K562 (cell line): ENCODE results near the gene FBXO9. TPM values are rescaled to one million over a fixed set of nuclear protein-coding genes. Genes with fewer than 3 reads are reported as not detected.

Experiments
- ATAC-seq: fragments of 200-7000 bp; cut with Tn5 transposase; 3 replicates; pipeline ENCODE4 v1.9.1; 2020; ENCODE audit warnings: moderate library complexity
- BruUV-seq: library from RNA; stranded (reverse); fragments of 400-500 nt; replicated peaks from 2 replicates; lab custom pipeline; 2021; lab: Mats Ljungman, UMichigan
- CTCF ChIA-PET: fragments of 300-600 bp; formaldehyde crosslinking; extraction: SDS; loops from one replicate; lab custom pipeline; 2021; ENCODE audit warnings: low intra/inter-chr PET ratio; lab: Yijun Ruan, JAX
- POLR2A ChIA-PET: fragments of 300-600, 350-650 bp; sonication (Branson Sonifier 250); formaldehyde crosslinking; extraction: SDS; loops from one replicate; lab custom pipeline; 2021; ENCODE audit warnings: antibody characterized with exemption, inconsistent platforms; lab: Yijun Ruan, JAX
- DNase-seq, 4 experiments: peaks; one replicate each; pipeline versions ENCODE4 v3.0.0 to v3.0.0-alpha.2; 2011 to 2018; ENCODE audit warnings: low spot score in 3 of 4, mixed read lengths in 3 of 4; ENCODE audit errors: extremely low read depth in 1 of 4
- FAIRE-seq: peaks from 2 replicates; lab custom pipeline; 2011; peaks lifted over from hg19 to GRCh38; lab: Jason Lieb, UNC
- H2AFZ ChIP-seq: 2 replicates; pipeline ENCODE4 v1.6.0; 2011; ENCODE audit warnings: low read depth, low read length, control low read depth, inconsistent platforms
- H3K27ac ChIP-seq: fragments of 200-600 bp; 3 replicates; pipeline ENCODE4 v1.8.0; 2011; ENCODE audit warnings: low read depth, mild to moderate bottlenecking, control low read depth, inconsistent platforms, low read length, moderate library complexity, mixed read lengths; ENCODE audit errors: extremely low read depth
- H3K27me3 ChIP-seq, 2 experiments: fragments of 300-600 bp in 1 of 2; 2 replicates in 1 of 2; 3 replicates in 1 of 2; pipeline versions ENCODE4 v1.6.0 to v1.8.0; 2011; ENCODE audit warnings: inconsistent platforms in 2 of 2, low read length in 2 of 2, mild to moderate bottlenecking in 1 of 2, mixed read lengths in 1 of 2, moderate library complexity in 1 of 2; ENCODE audit not compliant: control insufficient read depth in 2 of 2, insufficient read depth in 2 of 2
- H3K36me3 ChIP-seq: fragments of 300-600 bp; 3 replicates; pipeline ENCODE4 v1.8.0; 2011; ENCODE audit warnings: mild to moderate bottlenecking, low read length, inconsistent platforms; ENCODE audit not compliant: control insufficient read depth, insufficient read depth
- H3K4me1 ChIP-seq, 2 experiments: fragments of 200-600 bp in 1 of 2; replicated peaks in 1 of 2; 2 replicates in 1 of 2; 3 replicates in 1 of 2; pipeline versions ENCODE4 v1.5.1 to v1.8.0; 2011; ENCODE audit warnings: inconsistent platforms in 2 of 2, low read length in 2 of 2, mild to moderate bottlenecking in 1 of 2, mixed read lengths in 1 of 2, moderate library complexity in 1 of 2; ENCODE audit not compliant: control insufficient read depth in 2 of 2, insufficient read depth in 2 of 2
- H3K4me2 ChIP-seq: 2 replicates; pipeline ENCODE4 v1.6.1; 2011; ENCODE audit warnings: low read length, control low read depth, inconsistent platforms, mixed read lengths; ENCODE audit not compliant: insufficient read depth
- H3K4me3 ChIP-seq: fragments of 200-600 bp; sonication (generic), shearing (Covaris generic); 2 replicates; pipeline ENCODE4 v1.5.1; 2016; ENCODE audit warnings: control low read depth, inconsistent platforms
- H3K79me2 ChIP-seq: fragments of 200-600 bp; 3 replicates; pipeline ENCODE4 v1.8.0; 2011; ENCODE audit warnings: low read length, inconsistent platforms; ENCODE audit not compliant: control insufficient read depth, insufficient read depth
- H3K9ac ChIP-seq, 2 experiments: 2 replicates each; pipeline versions ENCODE4 v1.6.0 to v1.6.1; 2011; ENCODE audit warnings: low read depth in 2 of 2, low read length in 2 of 2, control low read depth in 1 of 2, inconsistent platforms in 1 of 2, mild to moderate bottlenecking in 1 of 2, mixed read lengths in 1 of 2; ENCODE audit not compliant: insufficient read depth in 1 of 2
- H3K9me1 ChIP-seq: one replicate; pipeline ENCODE4 v1.6.0; 2011; ENCODE audit warnings: inconsistent platforms, mild to moderate bottlenecking, low read length, moderate library complexity; ENCODE audit not compliant: control insufficient read depth, insufficient read depth
- H3K9me3 ChIP-seq: replicated peaks from 2 replicates; pipeline ENCODE4 v1.5.1; 2011; ENCODE audit warnings: low read depth, low read length, inconsistent platforms; ENCODE audit not compliant: control insufficient read depth, insufficient read depth
- H4K20me1 ChIP-seq: replicated peaks from 2 replicates; pipeline ENCODE4 v1.6.1; 2011; ENCODE audit warnings: low read length, inconsistent platforms, mixed read lengths; ENCODE audit not compliant: control insufficient read depth, insufficient read depth
- CHCHD3 ChIP-seq: fragments of 250-450 bp; sonication (Bioruptor Pico); IDR thresholded peaks from 2 replicates; pipeline ENCODE4 v2.1.2; 2022; ENCODE audit warnings: mild to moderate bottlenecking
- DPF2 ChIP-seq: fragments of 450-650 bp; IDR thresholded peaks from 2 replicates; pipeline ENCODE4 v1.6.1; 2016
- EHMT2 ChIP-seq: fragments of 450-650 bp; IDR thresholded peaks from 2 replicates; pipeline ENCODE4 v1.6.1; 2018; ENCODE audit warnings: antibody characterized with exemption
- HOXB6 ChIP-seq: fragments of 250-450 bp; sonication (Bioruptor Pico); IDR thresholded peaks from 2 replicates; pipeline ENCODE4 v1.5.1; 2022; ENCODE audit warnings: mild to moderate bottlenecking, borderline replicate concordance
- L3MBTL2 ChIP-seq: fragments of 450-650 bp; IDR thresholded peaks from 2 replicates; pipeline ENCODE4 v1.6.1; 2016; ENCODE audit warnings: mild to moderate bottlenecking, moderate library complexity
- NFRKB ChIP-seq: fragments of 450-650 bp; IDR thresholded peaks from 2 replicates; pipeline ENCODE4 v1.6.1; 2016; ENCODE audit warnings: low read depth
- NFXL1 ChIP-seq: fragments of 450-650 bp; formaldehyde crosslinking; IDR thresholded peaks from 2 replicates; pipeline ENCODE4 v1.4.0; 2021; ENCODE audit warnings: mild to moderate bottlenecking
- PRMT5 ChIP-seq: sonication (generic); formaldehyde crosslinking; IDR thresholded peaks from 2 replicates; pipeline ENCODE4 v1.5.0; 2020; ENCODE audit warnings: missing genetic modification reagents
- RAD51 ChIP-seq: fragments of 450-650 bp; IDR thresholded peaks from 2 replicates; pipeline ENCODE4 v1.7.1; 2016; ENCODE audit warnings: low read depth, mild to moderate bottlenecking, borderline replicate concordance
- SAFB2 ChIP-seq: fragments of 200-400 bp; formaldehyde crosslinking; IDR thresholded peaks from 2 replicates; pipeline ENCODE4 v1.6.1; 2018; ENCODE audit warnings: borderline replicate concordance, low read length, low read depth, moderate library complexity; ENCODE audit not compliant: severe bottlenecking
- XRCC3 ChIP-seq: fragments of 450-650 bp; IDR thresholded peaks from 2 replicates; pipeline ENCODE4 v1.6.1; 2017; ENCODE audit warnings: mild to moderate bottlenecking, moderate library complexity
- ZBTB26 ChIP-seq: fragments of 450-650 bp; formaldehyde crosslinking; IDR thresholded peaks from 2 replicates; pipeline ENCODE4 v1.4.0; 2022; ENCODE audit warnings: missing genetic modification characterization
- ZFPM2 ChIP-seq: fragments of 250-450 bp; sonication (Bioruptor Pico); IDR thresholded peaks from 2 replicates; pipeline ENCODE4 v1.5.1; 2022; ENCODE audit warnings: mild to moderate bottlenecking
- ZNF146 ChIP-seq: IDR thresholded peaks from one replicate; pipeline ENCODE4 v1.6.1; 2018; ENCODE audit warnings: missing compliant biosample characterization; ENCODE audit not compliant: unreplicated experiment
- WGBS: fragments of 100-300 bp; shearing (Covaris generic); methylation state at CpG from one replicate; pipeline ENCODE4 v1.1.6; 2016; ENCODE audit warnings: low coverage, mixed read lengths; ENCODE audit not compliant: insufficient coverage; ENCODE audit errors: missing lambda C conversion rate; 5-methylcytosine and 5-hydroxymethylcytosine counted together
- in situ Hi-C: fragments of 300-500 bp; cut with MboI; formaldehyde crosslinking; loops from 4 replicates; pipeline ENCODE4 v1.15.0; 2018; ENCODE audit warnings: inconsistent platforms, mixed read lengths
- intact Hi-C: fragments of 100-400 bp; cut with micrococcal nuclease; formaldehyde crosslinking; loops from 2 replicates; pipeline ENCODE4 v1.14.2; 2022
- polyA plus RNA-seq, 8 experiments: library from polyadenylated mRNA; depleted of rRNA in 4 of 8; stranded (reverse) in 5 of 8; unstranded in 3 of 8; fragments of >200 nt; fragmentation: Nextera tagmentation in 2 of 8; fragmentation: Illumina TruSeq in 1 of 8; extraction: Ambion mirVana in 2 of 8; extraction: Trizol in 1 of 8; gene quantifications; 2 replicates each; pipeline versions ENCODE4 v1.2.1 to v1.2.3, GENCODE V29; 2011 to 2014; ENCODE audit warnings: inconsistent platforms in 1 of 8, missing spikeins in 1 of 8
- total RNA-seq, 7 experiments: library from RNA; depleted of rRNA in 6 of 7; stranded (reverse); fragments of >200 nt in 6 of 7; fragmentation: Illumina TruSeq in 2 of 7; extraction: Trizol in 2 of 7; gene quantifications; 2 replicates each; pipeline versions ENCODE4 v1.2.1 to v1.2.3, GENCODE V29; 2011 to 2021; ENCODE audit warnings: low replicate concordance in 1 of 7
- TF ChIP-seq, protein P1 (sequence below): fragments of 450-650 bp; formaldehyde crosslinking; IDR thresholded peaks from 2 replicates; pipeline ENCODE4 v1.4.0; 2022; ENCODE audit warnings: mild to moderate bottlenecking, moderate library complexity

FBXO9 gene
- total and polyA plus RNA-seq, 9 of the 15 experiments (the other 6 are each of a cell fraction or from before 2014, with no cell fraction given): 10.1 to 85.3 (median 51.4) TPM

DNA sequence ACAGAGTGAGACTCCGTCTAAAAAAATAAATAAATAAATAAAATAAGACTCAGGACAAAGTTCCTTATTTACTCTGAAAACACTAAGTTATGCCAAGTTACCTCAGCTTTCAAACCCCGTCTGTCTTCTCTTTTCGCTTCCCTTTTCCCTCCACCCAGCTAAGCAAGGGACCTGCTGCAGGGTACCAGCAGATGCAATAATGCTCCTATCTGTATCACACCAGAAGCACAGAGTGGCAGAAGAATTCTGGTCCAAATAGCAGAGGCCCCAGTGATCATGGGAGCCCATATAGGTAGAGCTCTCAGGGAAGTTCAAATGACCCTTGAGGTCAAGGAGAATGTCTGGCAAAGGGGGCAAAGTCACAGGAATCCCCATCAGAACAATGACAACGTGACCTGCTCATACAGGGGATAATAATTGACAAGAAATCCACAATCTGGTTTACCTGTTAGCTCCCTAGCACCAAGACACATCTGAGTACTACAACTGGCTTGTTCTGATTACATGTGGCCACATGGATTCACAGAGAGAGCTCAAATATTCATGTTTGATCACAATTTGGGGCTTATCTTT is 74.7 kb downstream of the FBXO9 start:
- no peak overlapping the region for H3K9ac ChIP-seq
- ATAC-seq: no peak
- no peaks in the 10 kb centered on the region for H3K36me3 ChIP-seq
- peaks cover 0 to 9% of the 10 kb centered on the region in 2 experiments; a peak in 2 of 5 replicates for H3K27me3 ChIP-seq
- no peaks in the 10 kb centered on the region for H3K9me3 ChIP-seq
- CTCF ChIA-PET: no interaction called here
- FAIRE-seq: no peak
- no peaks in the 10 kb centered on the region for H3K79me2 ChIP-seq
- in situ Hi-C loops (no loop called here), intact Hi-C loops (no loop called here)
- H3K9me1 ChIP-seq: no peaks in the 10 kb centered on the region
- WGBS: 1% methylated on average over 4 of the region's 4 CpGs
- no peak overlapping the region for H2AFZ ChIP-seq
- POLR2A ChIA-PET: interaction anchor here (0.7 kb wide), 1 partner anchor 15 kb away, joined by 3 read pairs; no protein-coding TSS in a partner anchor
- H4K20me1 ChIP-seq: no peaks in the 10 kb centered on the region
- H3K4me1 ChIP-seq: no peaks in the 10 kb centered on the region; a peak in 1 of 5 replicates
- no peak for DNase-seq
- H3K4me2 ChIP-seq: no peak overlapping the region
- H3K4me3 ChIP-seq: no peak overlapping the region
- H3K27ac ChIP-seq: no peak overlapping the region
- no TSS peak for BruUV-seq
- TF ChIP-seq NFRKB (no peak), ZBTB26 (no peak), XRCC3 (no peak)

GRCh38 chr6:53142810-53143209 is 77.6 kb downstream of the FBXO9 start:
- H3K9me1 ChIP-seq: no peaks in the 10 kb centered on the region
- ATAC-seq: no peak
- peaks cover 0 to 4% of the 10 kb centered on the region in 2 experiments; a peak in 1 of 5 replicates for H3K27me3 ChIP-seq
- no TSS peak for BruUV-seq
- intact Hi-C loops (no loop called here), in situ Hi-C loops (no loop called here)
- H3K4me2 ChIP-seq: no peak overlapping the region
- H2AFZ ChIP-seq: no peak overlapping the region
- H3K4me3 ChIP-seq: no peak overlapping the region
- no peaks in the 10 kb centered on the region for H3K36me3 ChIP-seq
- H3K9me3 ChIP-seq: peaks cover 1% of the 10 kb centered on the region; the same call in 1 of the 2 replicates
- H3K9ac ChIP-seq: no peak overlapping the region
- no peaks in the 10 kb centered on the region for H4K20me1 ChIP-seq
- DNase-seq: no peak
- CTCF ChIA-PET: no interaction called here
- H3K27ac ChIP-seq: no peak overlapping the region
- no peak for FAIRE-seq
- POLR2A ChIA-PET: no interaction called here
- H3K4me1 ChIP-seq: no peaks in the 10 kb centered on the region
- WGBS: 0% methylated on average over 3 of the region's 3 CpGs
- no peaks in the 10 kb centered on the region for H3K79me2 ChIP-seq
- TF ChIP-seq SAFB2 (no peak), CHCHD3 (CRISPR knock-in tag) (no peak), DPF2 (no peak), PRMT5 (CRISPR knock-in tag) (no peak), RAD51 (no peak), L3MBTL2 (no peak), NFXL1 (CRISPR knock-in tag) (no peak), HOXB6 (CRISPR knock-in tag) (no peak), EHMT2 (no peak), ZNF146 (CRISPR knock-in tag) (no peak), ZFPM2 (CRISPR knock-in tag) (no peak)
- TF ChIP-seq, protein P1, sequence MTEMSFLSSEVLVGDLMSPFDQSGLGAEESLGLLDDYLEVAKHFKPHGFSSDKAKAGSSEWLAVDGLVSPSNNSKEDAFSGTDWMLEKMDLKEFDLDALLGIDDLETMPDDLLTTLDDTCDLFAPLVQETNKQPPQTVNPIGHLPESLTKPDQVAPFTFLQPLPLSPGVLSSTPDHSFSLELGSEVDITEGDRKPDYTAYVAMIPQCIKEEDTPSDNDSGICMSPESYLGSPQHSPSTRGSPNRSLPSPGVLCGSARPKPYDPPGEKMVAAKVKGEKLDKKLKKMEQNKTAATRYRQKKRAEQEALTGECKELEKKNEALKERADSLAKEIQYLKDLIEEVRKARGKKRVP (CRISPR knock-in tag): no peak
